Activated CD8-positive, alpha-beta T cell treated with anti-CD3 and anti-CD28 coated beads for 36 hours (primary cell): ENCODE measurements around the gene ADGRA1. TPM values are rescaled to one million over a fixed set of nuclear protein-coding genes. Genes with fewer than 3 reads are reported as not detected.

ENCODE experiments used
- ATAC-seq: fragments of 200-7000 bp; cut with Tn5 transposase; one replicate; pipeline ENCODE4 v1.10.0; 2021; ENCODE audit warnings: mild to moderate bottlenecking, moderate library complexity
- CTCF ChIA-PET: fragments of 350-600 bp; sonication (Branson Sonifier 250); formaldehyde crosslinking; loops from one replicate; lab custom pipeline; 2021; ENCODE audit warnings: antibody characterized with exemption; lab: Charles Lee
- POLR2A ChIA-PET: fragments of 350-600 bp; sonication (Branson Sonifier 250); formaldehyde crosslinking; loops from one replicate; lab custom pipeline; 2021; ENCODE audit warnings: antibody characterized with exemption; lab: Charles Lee
- DNase-seq: peaks from one replicate; pipeline ENCODE4 v3.0.0-alpha.2; 2020
- H3K27ac Mint-ChIP-seq: one replicate; pipeline ENCODE4 v1.8.0; 2021; ENCODE audit warnings: mild to moderate bottlenecking, mixed read lengths
- H3K27me3 Mint-ChIP-seq: one replicate; pipeline ENCODE4 v1.8.0; 2021; ENCODE audit warnings: mixed read lengths
- H3K36me3 Mint-ChIP-seq: one replicate; pipeline ENCODE4 v1.8.0; 2021; ENCODE audit warnings: low read depth, mixed read lengths
- H3K4me1 Mint-ChIP-seq: one replicate; pipeline ENCODE4 v1.8.0; 2021; ENCODE audit warnings: low read depth, mixed read lengths
- H3K4me3 Mint-ChIP-seq: one replicate; pipeline ENCODE4 v1.8.0; 2021; ENCODE audit warnings: mild to moderate bottlenecking, moderate library complexity, mixed read lengths
- H3K9me3 Mint-ChIP-seq: one replicate; pipeline ENCODE4 v1.8.0; 2021; ENCODE audit warnings: mixed read lengths
- intact Hi-C: fragments of 100-400 bp; cut with micrococcal nuclease; formaldehyde crosslinking; loops from one replicate; pipeline ENCODE4 v1.10.0; 2022
- total RNA-seq, 2 experiments: library from RNA; stranded (reverse); gene quantifications; one replicate each; pipeline ENCODE4 v1.2.3, GENCODE V29; 2021
- TF ChIP-seq, protein P1 (sequence below): fragments of 200-600 bp; IDR thresholded peaks from one replicate; pipeline ENCODE4 v1.8.0; 2022; ENCODE audit warnings: antibody characterized with exemption, mild to moderate bottlenecking

ADGRA1 gene
- total RNA-seq, 2 experiments from 2014 or later = not detected

DNA sequence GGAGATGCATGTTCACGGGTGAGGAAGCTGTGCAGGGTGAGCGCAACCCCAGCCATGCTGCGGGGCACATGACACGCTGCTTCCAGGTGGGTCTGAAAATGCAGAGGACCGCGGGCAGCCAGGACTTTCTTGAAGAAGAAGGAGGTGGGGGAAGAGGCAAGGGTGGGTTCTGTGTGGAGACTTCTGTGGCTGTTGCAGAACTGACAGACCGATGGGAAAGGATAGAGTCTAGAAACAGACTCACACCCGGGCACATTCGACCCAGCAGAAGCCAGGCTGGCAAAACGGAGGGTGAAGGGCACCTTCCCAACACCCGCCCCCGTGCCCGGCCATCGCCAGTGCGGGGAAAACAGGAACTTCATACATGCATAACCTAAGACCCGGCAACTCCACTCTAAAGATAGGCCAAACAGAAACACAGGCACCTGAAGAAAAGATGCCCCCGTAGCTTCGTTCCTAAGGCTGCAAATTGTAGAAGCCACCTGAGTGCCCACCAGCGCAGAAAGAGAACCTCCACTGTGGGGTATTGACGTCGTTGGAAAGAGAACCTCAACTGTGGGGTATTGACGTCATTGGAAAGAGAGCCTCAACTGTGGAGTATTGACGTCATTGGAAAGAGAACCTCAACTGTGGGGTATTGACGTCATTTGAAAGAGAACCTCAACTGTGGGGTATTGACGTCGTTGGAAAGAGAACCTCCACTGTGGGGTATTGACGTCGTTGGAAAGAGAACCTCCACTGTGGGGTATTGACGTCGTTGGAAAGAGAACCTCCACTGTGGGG is 67.5 kb downstream of the ADGRA1 start:
- Mint-ChIP-seq H3K36me3 (no peaks in the 10 kb centered on the region), H3K4me3 (no peak overlapping the region), H3K27me3 (peaks cover 5% of the 10 kb centered on the region), H3K27ac (no peak overlapping the region), H3K9me3 (peaks cover 1% of the 10 kb centered on the region), H3K4me1 (no peaks in the 10 kb centered on the region)
- intact Hi-C loops = no loop called here
- ATAC-seq = no peak
- ChIA-PET POLR2A (no interaction called here), CTCF (no interaction called here)
- no peak for DNase-seq
- TF ChIP-seq, protein P1, sequence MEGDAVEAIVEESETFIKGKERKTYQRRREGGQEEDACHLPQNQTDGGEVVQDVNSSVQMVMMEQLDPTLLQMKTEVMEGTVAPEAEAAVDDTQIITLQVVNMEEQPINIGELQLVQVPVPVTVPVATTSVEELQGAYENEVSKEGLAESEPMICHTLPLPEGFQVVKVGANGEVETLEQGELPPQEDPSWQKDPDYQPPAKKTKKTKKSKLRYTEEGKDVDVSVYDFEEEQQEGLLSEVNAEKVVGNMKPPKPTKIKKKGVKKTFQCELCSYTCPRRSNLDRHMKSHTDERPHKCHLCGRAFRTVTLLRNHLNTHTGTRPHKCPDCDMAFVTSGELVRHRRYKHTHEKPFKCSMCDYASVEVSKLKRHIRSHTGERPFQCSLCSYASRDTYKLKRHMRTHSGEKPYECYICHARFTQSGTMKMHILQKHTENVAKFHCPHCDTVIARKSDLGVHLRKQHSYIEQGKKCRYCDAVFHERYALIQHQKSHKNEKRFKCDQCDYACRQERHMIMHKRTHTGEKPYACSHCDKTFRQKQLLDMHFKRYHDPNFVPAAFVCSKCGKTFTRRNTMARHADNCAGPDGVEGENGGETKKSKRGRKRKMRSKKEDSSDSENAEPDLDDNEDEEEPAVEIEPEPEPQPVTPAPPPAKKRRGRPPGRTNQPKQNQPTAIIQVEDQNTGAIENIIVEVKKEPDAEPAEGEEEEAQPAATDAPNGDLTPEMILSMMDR = no peak

DNA sequence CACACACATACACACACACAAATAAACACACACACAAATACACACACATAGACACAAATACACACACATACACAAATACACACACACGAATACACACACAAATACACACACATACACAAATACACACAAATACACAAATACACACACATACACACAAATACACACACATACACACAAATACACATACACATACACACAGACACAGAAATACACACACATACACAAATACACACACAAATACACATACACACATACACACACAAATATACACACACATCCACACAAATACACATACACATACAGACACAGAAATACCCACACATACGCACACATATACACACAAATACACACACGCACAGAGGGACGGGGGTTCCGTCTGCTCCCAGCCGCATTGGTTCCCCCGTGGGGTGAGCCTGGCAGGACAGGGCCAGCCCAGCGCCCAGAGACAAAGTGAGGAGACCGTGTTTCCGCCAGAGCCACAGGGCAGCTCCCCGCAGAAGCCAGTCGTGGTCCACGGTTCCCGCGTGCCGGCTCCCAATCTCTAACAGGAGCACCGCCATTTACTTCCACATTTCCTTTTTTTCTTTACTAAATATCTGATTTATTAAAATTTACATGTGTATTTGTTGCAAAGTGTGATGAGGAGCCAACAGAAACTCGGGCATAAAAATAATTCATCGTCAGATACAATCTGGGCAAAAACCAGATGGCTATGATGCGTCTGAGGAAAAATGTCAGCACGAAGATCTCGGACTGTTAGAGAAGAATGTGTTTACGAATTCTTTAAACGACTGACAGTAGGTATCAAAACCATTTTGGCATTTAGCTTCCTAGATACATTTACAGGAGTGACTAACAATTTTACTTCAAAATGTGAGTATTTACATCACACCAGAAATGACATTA is 69.2 kb downstream of the ADGRA1 start:
- H3K36me3 Mint-ChIP-seq = no peaks in the 10 kb centered on the region
- intact Hi-C loops = no loop called here
- no peak overlapping the region for H3K27ac Mint-ChIP-seq
- no peak for ATAC-seq
- no peak overlapping the region for H3K4me3 Mint-ChIP-seq
- CTCF ChIA-PET = no interaction called here
- TF ChIP-seq, protein P1 = no peak
- H3K27me3 Mint-ChIP-seq = peaks cover 3% of the 10 kb centered on the region
- H3K4me1 Mint-ChIP-seq = peaks cover 2% of the 10 kb centered on the region
- no peaks in the 10 kb centered on the region for H3K9me3 Mint-ChIP-seq
- DNase-seq = no peak
- POLR2A ChIA-PET = no interaction called here

DNA sequence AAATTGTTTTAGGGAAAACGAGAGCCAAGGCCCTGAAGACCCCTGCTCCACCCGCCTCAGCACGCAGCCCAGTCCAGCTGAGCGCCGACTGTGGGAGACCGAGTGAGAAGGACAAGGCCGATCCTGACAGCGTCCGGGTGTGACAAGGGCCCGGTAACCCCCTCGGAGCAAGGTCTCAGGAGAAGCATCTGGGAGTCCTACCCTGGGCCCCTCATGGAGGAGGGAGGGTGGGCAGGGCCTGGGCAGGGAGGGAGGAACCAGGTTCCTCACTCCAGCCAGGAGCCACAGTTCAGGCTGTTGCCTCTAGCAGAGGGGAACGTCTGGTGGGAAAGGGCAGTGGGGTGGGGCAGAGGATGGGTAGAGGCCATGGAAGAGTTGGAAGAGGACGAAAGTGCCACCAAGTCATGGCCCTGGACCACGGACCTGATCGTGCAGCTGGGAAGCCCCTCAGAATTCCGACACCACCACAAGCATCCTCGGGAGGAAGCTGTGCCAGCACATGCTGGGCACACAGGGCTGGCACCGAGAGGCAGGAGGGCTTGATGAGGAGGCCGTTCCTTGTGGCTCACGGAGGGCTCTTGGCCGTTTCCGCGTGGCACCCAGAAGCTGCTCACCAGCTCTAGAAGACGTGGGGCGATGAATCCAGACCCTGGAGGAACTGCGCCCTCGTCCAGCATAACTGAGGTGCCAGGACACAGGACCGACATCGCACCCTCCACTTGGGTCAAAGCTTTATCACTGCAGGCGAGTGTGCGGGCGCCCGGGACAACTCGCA is 70.1 kb downstream of the ADGRA1 start:
- Mint-ChIP-seq H3K4me3 (no peak overlapping the region), H3K27ac (no peak overlapping the region)
- TF ChIP-seq, protein P1 = no peak

DNA sequence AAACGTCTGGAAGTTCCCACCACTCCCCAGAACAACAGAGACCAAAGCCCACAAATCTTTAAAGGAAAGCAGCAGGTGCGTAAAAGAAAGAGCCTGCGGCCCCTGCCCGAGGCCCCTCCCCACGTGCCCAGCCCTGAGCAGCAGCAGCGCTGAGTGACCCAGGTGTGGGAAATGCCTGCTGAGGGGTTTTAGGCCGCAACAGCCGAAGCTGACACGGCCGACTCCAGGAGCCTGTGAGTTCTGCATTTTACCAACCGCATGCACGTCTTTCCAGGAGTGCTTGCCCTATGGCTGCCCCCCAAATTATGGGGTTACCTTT is 70.7 kb downstream of the ADGRA1 start:
- TF ChIP-seq, protein P1 = no peak
- H3K9me3 Mint-ChIP-seq = no peaks in the 10 kb centered on the region
- peaks cover 2% of the 10 kb centered on the region for H3K4me1 Mint-ChIP-seq
- intact Hi-C loops = no loop called here
- H3K27me3 Mint-ChIP-seq = peaks cover 12% of the 10 kb centered on the region
- POLR2A ChIA-PET = no interaction called here
- no peaks in the 10 kb centered on the region for H3K36me3 Mint-ChIP-seq
- ATAC-seq (no peak), DNase-seq (no peak)
- no peak overlapping the region for H3K27ac Mint-ChIP-seq
- H3K4me3 Mint-ChIP-seq = no peak overlapping the region
- CTCF ChIA-PET = no interaction called here

More for the DNA sequence above, 70.1 kb downstream of the ADGRA1 start:
- no peak for DNase-seq
- H3K27me3 Mint-ChIP-seq = peaks cover 10% of the 10 kb centered on the region
- no peak for ATAC-seq
- no peaks in the 10 kb centered on the region for H3K36me3 Mint-ChIP-seq
- intact Hi-C loops = no loop called here
- H3K4me1 Mint-ChIP-seq = peaks cover 2% of the 10 kb centered on the region
- H3K9me3 Mint-ChIP-seq = no peaks in the 10 kb centered on the region
- ChIA-PET CTCF (no interaction called here), POLR2A (no interaction called here)
